H9 (cell line): ENCODE measurements around the gene ABHD17B. TPM values are rescaled to one million over a fixed set of nuclear protein-coding genes. Genes with fewer than 3 reads are reported as not detected.

ENCODE experiments used
- DNase-seq: peaks from one replicate; pipeline ENCODE4 v3.0.0-alpha.2; 2017
- H2AFZ ChIP-seq: one replicate; pipeline ENCODE4 v1.6.1; 2013; ENCODE audit warnings: mild to moderate bottlenecking, low read length, control low read depth, moderate library complexity
- H2AK5ac ChIP-seq: 2 replicates; pipeline ENCODE4 v1.6.1; 2013; ENCODE audit warnings: low read length, control low read depth, mixed read lengths; ENCODE audit not compliant: insufficient read length
- H2BK120ac ChIP-seq: one replicate; pipeline ENCODE4 v1.6.1; 2013; ENCODE audit warnings: low read depth, mild to moderate bottlenecking, low read length, control low read depth, inconsistent platforms; ENCODE audit not compliant: poor library complexity, severe bottlenecking
- H2BK12ac ChIP-seq: 2 replicates; pipeline ENCODE4 v1.6.1; 2013; ENCODE audit warnings: low read length, control low read depth, mixed read lengths, low read depth; ENCODE audit not compliant: insufficient read length
- H2BK15ac ChIP-seq: 2 replicates; pipeline ENCODE4 v1.6.1; 2013; ENCODE audit warnings: low read depth, low read length, control low read depth
- H2BK20ac ChIP-seq: one replicate; pipeline ENCODE4 v1.6.1; 2013; ENCODE audit warnings: low read depth, mild to moderate bottlenecking, low read length, control low read depth, inconsistent platforms; ENCODE audit not compliant: poor library complexity, severe bottlenecking
- H2BK5ac ChIP-seq: 2 replicates; pipeline ENCODE4 v1.6.1; 2013; ENCODE audit warnings: low read length, control low read depth, mixed read lengths; ENCODE audit not compliant: insufficient read length
- H3K14ac ChIP-seq: 2 replicates; pipeline ENCODE4 v1.6.1; 2013; ENCODE audit warnings: low read length, control low read depth; ENCODE audit not compliant: insufficient read depth
- H3K18ac ChIP-seq: 2 replicates; pipeline ENCODE4 v1.6.1; 2013; ENCODE audit warnings: low read depth, mild to moderate bottlenecking, mixed read lengths, low read length, control low read depth; ENCODE audit not compliant: insufficient read length
- H3K23ac ChIP-seq: 2 replicates; pipeline ENCODE4 v1.6.1; 2013; ENCODE audit warnings: low read length, control low read depth, mixed read lengths, low read depth; ENCODE audit not compliant: insufficient read length
- H3K23me2 ChIP-seq: 2 replicates; pipeline ENCODE4 v1.6.1; 2013; ENCODE audit warnings: low read depth, mild to moderate bottlenecking, mixed read lengths, low read length, control low read depth; ENCODE audit not compliant: insufficient read length, poor library complexity, severe bottlenecking
- H3K27ac ChIP-seq: 2 replicates; pipeline ENCODE4 v1.5.1; 2013; ENCODE audit warnings: low read length, control low read depth, mixed read lengths, low read depth; ENCODE audit not compliant: insufficient read length
- H3K27me3 ChIP-seq: 2 replicates; pipeline ENCODE4 v1.6.1; 2013; ENCODE audit warnings: low read length, control low read depth, inconsistent platforms; ENCODE audit not compliant: insufficient read depth
- H3K4ac ChIP-seq: 2 replicates; pipeline ENCODE4 v1.6.1; 2013; ENCODE audit warnings: low read depth, mild to moderate bottlenecking, control low read depth, inconsistent platforms, low read length, moderate library complexity
- H3K4me1 ChIP-seq: 2 replicates; pipeline ENCODE4 v1.6.1; 2013; ENCODE audit warnings: low read length, control low read depth, inconsistent platforms; ENCODE audit not compliant: insufficient read depth
- H3K4me2 ChIP-seq: 2 replicates; pipeline ENCODE4 v1.6.1; 2013; ENCODE audit warnings: low read length, control low read depth, mixed read lengths; ENCODE audit not compliant: insufficient read length, insufficient read depth
- H3K56ac ChIP-seq: 2 replicates; pipeline ENCODE4 v1.6.1; 2013; ENCODE audit warnings: low read depth, mild to moderate bottlenecking, mixed read lengths, low read length, control low read depth; ENCODE audit not compliant: insufficient read length
- H3K79me1 ChIP-seq: 2 replicates; pipeline ENCODE4 v1.6.1; 2013; ENCODE audit warnings: low read depth, mild to moderate bottlenecking, moderate library complexity, low read length, control low read depth, inconsistent platforms; ENCODE audit not compliant: insufficient read depth, poor library complexity, severe bottlenecking
- H3K79me2 ChIP-seq: 2 replicates; pipeline ENCODE4 v1.6.1; 2013; ENCODE audit warnings: low read length, control low read depth, inconsistent platforms; ENCODE audit not compliant: insufficient read depth
- H3K9ac ChIP-seq: 2 replicates; pipeline ENCODE4 v1.6.1; 2013; ENCODE audit warnings: low read length, control low read depth, mixed read lengths; ENCODE audit not compliant: insufficient read length; ENCODE audit errors: extremely low read depth
- H3K9me3 ChIP-seq: one replicate; pipeline ENCODE4 v1.6.1; 2013; ENCODE audit warnings: low read depth, low read length, inconsistent platforms; ENCODE audit not compliant: control insufficient read depth
- H3T11ph ChIP-seq: one replicate; pipeline ENCODE4 v1.6.1; 2013; ENCODE audit warnings: mild to moderate bottlenecking, low read length, control low read depth, inconsistent platforms
- H4K20me1 ChIP-seq: one replicate; pipeline ENCODE4 v1.6.1; 2013; ENCODE audit not compliant: control insufficient read depth, insufficient read length, insufficient read depth
- H4K5ac ChIP-seq: 2 replicates; pipeline ENCODE4 v1.6.1; 2013; ENCODE audit warnings: low read depth, mild to moderate bottlenecking, mixed read lengths, low read length, control low read depth; ENCODE audit not compliant: insufficient read length
- H4K8ac ChIP-seq: replicated peaks from 2 replicates; pipeline ENCODE4 v1.6.1; 2013; ENCODE audit warnings: low read length, control low read depth, mixed read lengths, low read depth; ENCODE audit not compliant: insufficient read length
- H4K91ac ChIP-seq: 2 replicates; pipeline ENCODE4 v1.6.1; 2013; ENCODE audit warnings: low read depth, mild to moderate bottlenecking, moderate library complexity, mixed read lengths, low read length, control low read depth; ENCODE audit not compliant: insufficient read length
- H3K27ac Mint-ChIP-seq, 3 experiments: 2 replicates in 2 of 3; 3 replicates in 1 of 3; pipeline ENCODE4 v1.8.0; 2020 to 2021; ENCODE audit warnings: mixed read lengths in 3 of 3, mild to moderate bottlenecking in 1 of 3, moderate library complexity in 1 of 3
- H3K27me3 Mint-ChIP-seq: 2 replicates; pipeline ENCODE4 v1.8.0; 2021; ENCODE audit warnings: low read depth, mild to moderate bottlenecking, moderate library complexity, mixed read lengths
- H3K36me3 Mint-ChIP-seq, 3 experiments: 2 replicates in 2 of 3; 3 replicates in 1 of 3; pipeline ENCODE4 v1.8.0; 2020 to 2021; ENCODE audit warnings: low read depth in 3 of 3, mixed read lengths in 3 of 3; ENCODE audit not compliant: insufficient read depth in 1 of 3
- H3K4me1 Mint-ChIP-seq, 2 experiments: 2 replicates each; pipeline ENCODE4 v1.8.0; 2020; ENCODE audit warnings: mixed read lengths in 2 of 2
- H3K4me3 Mint-ChIP-seq, 2 experiments: 2 replicates in 1 of 2; 3 replicates in 1 of 2; pipeline ENCODE4 v1.8.0; 2020 to 2021; ENCODE audit warnings: mild to moderate bottlenecking in 2 of 2, mixed read lengths in 2 of 2, moderate library complexity in 1 of 2
- H3K9me3 Mint-ChIP-seq, 2 experiments: 2 replicates in 1 of 2; 3 replicates in 1 of 2; pipeline ENCODE4 v1.8.0; 2020; ENCODE audit warnings: mild to moderate bottlenecking in 2 of 2, mixed read lengths in 2 of 2, moderate library complexity in 1 of 2
- CTCF ChIP-seq: fragments of 200-600 bp; sonication (generic); conservative IDR thresholded peaks from 3 replicates; pipeline ENCODE4 v1.8.0; 2021; ENCODE audit warnings: antibody characterized with exemption, mild to moderate bottlenecking
- WGBS: extraction: QIAGEN DNeasy Blood & Tissue Kit; methylation state at CpG from one replicate; pipeline ENCODE4 v1.1.7; 2013; ENCODE audit warnings: missing lambda C conversion rate, low lambda C conversion rate, mixed read lengths; ENCODE audit not compliant: insufficient read length; ENCODE audit errors: extremely low coverage; 5-methylcytosine and 5-hydroxymethylcytosine counted together
- total RNA-seq: library from RNA; stranded (reverse); gene quantifications from 2 replicates; pipeline ENCODE4 v1.2.1, GENCODE V29; 2021

ABHD17B gene
- total RNA-seq, 1 experiment from 2014 or later, result 67.6 TPM

- H2BK20ac ChIP-seq, result no peak overlapping the region
- H3K4me3 Mint-ChIP-seq, result no peak overlapping the region
- no peak overlapping the region for H3K56ac ChIP-seq
- no peak overlapping the region for H2BK5ac ChIP-seq
- no peak overlapping the region for H3K14ac ChIP-seq
- H3K23me2 ChIP-seq, result no peaks in the 10 kb centered on the region
- H3K4me1 Mint-ChIP-seq, result peaks cover 4 to 5% of the 10 kb centered on the region in 2 experiments; a peak in 3 of 4 replicates
- H2AK5ac ChIP-seq, result no peak overlapping the region
- no peak overlapping the region for H4K5ac ChIP-seq
- H3K4ac ChIP-seq, result no peak overlapping the region
- peaks cover 8 to 11% of the 10 kb centered on the region in 2 experiments; a peak in 4 of 5 replicates for H3K9me3 Mint-ChIP-seq
- no peaks in the 10 kb centered on the region for H3K79me2 ChIP-seq
- H3K9me3 ChIP-seq, result no peaks in the 10 kb centered on the region
- H4K91ac ChIP-seq, result no peak overlapping the region
- no peak for TF ChIP-seq CTCF
- no peak overlapping the region for H3K4me2 ChIP-seq
- no peak overlapping the region for H3K23ac ChIP-seq
- H3K27ac Mint-ChIP-seq, result no peak overlapping the region; a peak in 1 of 7 replicates
- H3K9ac ChIP-seq, result no peak overlapping the region
- no CpG with 5 or more reads among the region's 3 CpGs for WGBS
- H2AFZ ChIP-seq, result no peak overlapping the region
- no peaks in the 10 kb centered on the region for H3K27me3 ChIP-seq
- H3K18ac ChIP-seq, result no peak overlapping the region
- no peaks in the 10 kb centered on the region for H4K20me1 ChIP-seq
- H3K36me3 Mint-ChIP-seq, result peaks cover 0 to 8% (median 2%) of the 10 kb centered on the region in 3 experiments; a peak in 3 of 7 replicates
- H2BK12ac ChIP-seq, result no peak overlapping the region
- no peak for DNase-seq
- no peak overlapping the region for H3T11ph ChIP-seq
- no peak overlapping the region for H3K27ac ChIP-seq
- H3K27me3 Mint-ChIP-seq, result no peaks in the 10 kb centered on the region; the same call in 1 of the 2 replicates
- H3K4me1 ChIP-seq, result no peaks in the 10 kb centered on the region
- H2BK15ac ChIP-seq, result no peak overlapping the region
- no peak overlapping the region for H2BK120ac ChIP-seq
- H3K79me1 ChIP-seq, result no peaks in the 10 kb centered on the region
- H4K8ac ChIP-seq, result no peak overlapping the region
These were observed 80.8 kb downstream of the ABHD17B start for GRCh38 chr9:71830153-71830552.
